ENCODE results near the gene CNGB1.

Gene CNGB1

GRCh38 chr16:57970970-57971369 is at the start of gene CNGB1:
TSS of gene CNGB1 (minus strand) at chr16:57971128. CDS start at chr16:57967286, 3,842 bp downstream.
- H3K4me3 ChIP-seq (ENCODE audit: low read depth, low read length), result no peak within 1 kb of the TSS
- TF ChIP-seq, protein P1, sequence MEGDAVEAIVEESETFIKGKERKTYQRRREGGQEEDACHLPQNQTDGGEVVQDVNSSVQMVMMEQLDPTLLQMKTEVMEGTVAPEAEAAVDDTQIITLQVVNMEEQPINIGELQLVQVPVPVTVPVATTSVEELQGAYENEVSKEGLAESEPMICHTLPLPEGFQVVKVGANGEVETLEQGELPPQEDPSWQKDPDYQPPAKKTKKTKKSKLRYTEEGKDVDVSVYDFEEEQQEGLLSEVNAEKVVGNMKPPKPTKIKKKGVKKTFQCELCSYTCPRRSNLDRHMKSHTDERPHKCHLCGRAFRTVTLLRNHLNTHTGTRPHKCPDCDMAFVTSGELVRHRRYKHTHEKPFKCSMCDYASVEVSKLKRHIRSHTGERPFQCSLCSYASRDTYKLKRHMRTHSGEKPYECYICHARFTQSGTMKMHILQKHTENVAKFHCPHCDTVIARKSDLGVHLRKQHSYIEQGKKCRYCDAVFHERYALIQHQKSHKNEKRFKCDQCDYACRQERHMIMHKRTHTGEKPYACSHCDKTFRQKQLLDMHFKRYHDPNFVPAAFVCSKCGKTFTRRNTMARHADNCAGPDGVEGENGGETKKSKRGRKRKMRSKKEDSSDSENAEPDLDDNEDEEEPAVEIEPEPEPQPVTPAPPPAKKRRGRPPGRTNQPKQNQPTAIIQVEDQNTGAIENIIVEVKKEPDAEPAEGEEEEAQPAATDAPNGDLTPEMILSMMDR (conservative IDR thresholded peaks at IDR 0.05; ENCODE audit: low read depth, low read length), result no peak
- DNase-seq (ENCODE audit: low read depth), result no peak

DNA sequence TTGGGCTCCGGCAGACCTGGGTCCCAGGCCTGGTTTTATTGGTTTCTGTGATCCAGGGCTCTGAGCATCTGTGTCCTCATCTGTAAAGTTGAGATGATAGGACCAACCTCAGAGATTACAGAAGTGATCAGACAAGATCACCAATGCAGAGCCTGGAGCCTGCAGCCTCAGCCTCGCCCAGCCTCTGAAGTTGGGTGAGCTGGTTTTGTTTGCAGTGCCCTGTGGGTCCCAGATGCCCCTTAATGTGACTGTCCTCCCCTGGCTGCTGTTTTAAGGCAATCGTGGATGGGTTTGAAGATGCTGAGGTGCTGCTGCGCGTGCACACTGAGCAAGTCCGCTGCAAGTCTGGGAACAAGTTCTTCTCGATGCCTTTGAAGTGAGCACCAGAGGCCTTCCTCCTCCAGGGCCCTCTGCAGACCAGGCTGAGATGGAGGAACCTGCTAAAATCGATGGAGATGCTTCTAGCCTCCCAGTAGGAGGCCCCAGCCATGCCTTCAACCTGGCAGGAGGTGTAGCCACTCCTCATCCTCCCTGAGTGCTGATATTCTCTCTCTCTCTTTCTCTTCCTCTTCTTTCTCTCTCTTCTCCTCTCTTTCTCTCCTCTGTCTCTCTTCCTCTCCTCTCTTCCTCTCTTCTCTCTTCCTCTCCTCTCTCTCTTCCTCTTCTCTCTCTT is 49.1 kb upstream of the CNGB1 start:
- TF ChIP-seq, protein P1 (conservative IDR thresholded peaks at IDR 0.05; ENCODE audit: low read depth, low read length), result no peak
- no peak overlapping the region for H3K4me3 ChIP-seq (ENCODE audit: low read depth, low read length)
- DNase-seq (ENCODE audit: low read depth), result no peak

GRCh38 chr16:58018803-58019202 is 47.9 kb upstream of the CNGB1 start:
- no peak for DNase-seq (ENCODE audit: low read depth)
- no peak overlapping the region for H3K4me3 ChIP-seq (ENCODE audit: low read depth, low read length)
- TF ChIP-seq, protein P1 (conservative IDR thresholded peaks at IDR 0.05; ENCODE audit: low read depth, low read length), result no peak

DNA sequence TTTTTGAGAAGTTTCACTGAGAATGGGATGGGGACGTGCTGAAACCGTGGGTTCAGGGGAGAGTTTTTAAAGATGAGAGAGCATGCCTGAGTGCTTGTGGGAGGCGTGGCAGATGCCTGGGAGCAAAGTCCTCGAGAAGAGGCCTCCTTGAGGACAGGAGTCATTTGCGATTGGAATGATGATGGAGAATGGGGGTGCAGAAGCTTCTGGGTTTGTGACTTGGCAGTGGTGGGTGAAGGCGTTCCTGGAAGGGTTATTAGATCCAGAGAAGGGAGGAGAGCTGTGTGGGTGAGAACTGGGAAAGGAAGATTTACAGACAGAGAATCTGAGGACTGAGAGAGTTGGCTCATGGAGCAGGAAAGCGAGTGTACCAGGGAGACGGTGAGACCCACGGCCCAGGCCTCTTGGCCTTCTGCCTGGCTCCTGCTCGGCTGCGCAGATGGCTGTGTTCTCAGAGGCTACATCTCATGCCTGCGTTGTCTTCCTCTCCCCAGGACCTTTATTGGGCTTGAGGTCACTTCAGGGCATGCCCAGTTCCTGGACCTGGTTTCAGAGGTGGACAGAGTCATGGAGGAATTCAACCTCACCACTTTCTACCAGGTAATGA is 46.0 kb upstream of the CNGB1 start:
- H3K4me3 ChIP-seq (ENCODE audit: low read depth, low read length), result no peak overlapping the region
- TF ChIP-seq, protein P1 (conservative IDR thresholded peaks at IDR 0.05; ENCODE audit: low read depth, low read length), result no peak
- no peak for DNase-seq (ENCODE audit: low read depth)

- H3K4me3 ChIP-seq (ENCODE audit: low read depth, low read length), result no peak overlapping the region
- no peak for DNase-seq (ENCODE audit: low read depth)
- TF ChIP-seq, protein P1 (conservative IDR thresholded peaks at IDR 0.05; ENCODE audit: low read depth, low read length), result no peak
Measured at GRCh38 chr16:58013201-58013956, 42.5 kb upstream of the CNGB1 start.

DNA sequence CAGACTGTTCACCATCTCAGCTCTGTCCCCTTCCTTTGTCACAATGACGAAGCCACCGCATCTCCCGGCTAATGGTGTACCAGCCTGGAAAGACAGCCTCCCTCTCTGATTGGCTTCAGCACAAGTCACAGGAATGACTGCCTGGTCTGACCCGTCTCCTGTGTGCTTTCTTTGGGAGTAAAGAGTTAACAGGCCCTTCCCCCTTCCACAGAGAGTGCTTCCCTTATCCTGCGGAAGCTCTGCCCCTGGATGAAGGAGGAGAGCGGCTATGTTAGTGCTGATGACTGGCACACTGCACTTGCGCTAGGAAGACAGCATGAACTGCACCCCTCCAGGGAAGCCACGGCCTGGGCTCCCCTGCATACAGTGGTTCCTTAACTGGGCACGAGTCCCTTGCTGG is 41.6 kb upstream of the CNGB1 start:
- no peak for DNase-seq (ENCODE audit: low read depth)
- TF ChIP-seq, protein P1 (conservative IDR thresholded peaks at IDR 0.05; ENCODE audit: low read depth, low read length), result no peak

More for the DNA sequence above, 41.6 kb upstream of the CNGB1 start:
- H3K4me3 ChIP-seq (ENCODE audit: low read depth, low read length), result no peak overlapping the region

Data from choroid plexus epithelial cell (primary cell).